Stimulated activated naive B cell treated with anti-CD40 and anti-IgM and Interleukin-4, amounts not matched to agents 10 μg/mL and 1 μg/mL and 100 μg/mL, for 72 hours (primary cell): Measurements from ENCODE around the gene GAS7.
A peak's percentile ranks its signal among the peaks of the same experiment; 100 is the strongest.
"Not testable (repeated sequence)": the region's sequence is repeated elsewhere in the genome, so short reads cannot be mapped to it uniquely, and the experiment has no call there.

Source experiments
- ATAC-seq, 2 donors: fragments of 150-1000 bp; cut with Tn5 transposase; replicated peaks; 2 replicates each; pipeline ENCODE4 v1.10.0; 2021; ENCODE audit warnings: moderate library complexity in 1 of 2
- DNase-seq: peaks from one replicate; pipeline ENCODE4 v3.0.0; 2021
- H3K27ac Mint-ChIP-seq: one replicate; pipeline ENCODE4 v1.8.0; 2022; ENCODE audit warnings: mild to moderate bottlenecking, mixed read lengths
- H3K27me3 Mint-ChIP-seq, 2 donors: one replicate each; pipeline ENCODE4 v1.8.0; 2022; ENCODE audit warnings: mixed read lengths in 2 of 2
- H3K36me3 Mint-ChIP-seq, 2 donors: one replicate each; pipeline ENCODE4 v1.8.0; 2022; ENCODE audit warnings: mixed read lengths in 2 of 2, mild to moderate bottlenecking in 1 of 2
- H3K4me1 Mint-ChIP-seq, 2 donors: one replicate each; pipeline ENCODE4 v1.8.0; 2022; ENCODE audit warnings: mixed read lengths in 2 of 2, mild to moderate bottlenecking in 1 of 2
- H3K4me3 Mint-ChIP-seq, 2 donors: one replicate each; pipeline ENCODE4 v1.8.0; 2022; ENCODE audit warnings: mild to moderate bottlenecking in 2 of 2, mixed read lengths in 2 of 2, moderate library complexity in 1 of 2
- H3K9me3 Mint-ChIP-seq, 2 donors: one replicate each; pipeline ENCODE4 v1.8.0; 2022; ENCODE audit warnings: mixed read lengths in 2 of 2, mild to moderate bottlenecking in 1 of 2

GAS7 gene

GRCh38 chr17:10111907-10112452 lies 86.4 kb downstream of the GAS7 start:
- ATAC-seq = no peak
- Mint-ChIP-seq H3K27me3 (no peaks in the 10 kb centered on the region), H3K4me1 (peaks cover 42 to 53% of the 10 kb centered on the region in 2 donors), H3K27ac (no peak overlapping the region), H3K9me3 (no peaks in the 10 kb centered on the region), H3K4me3 (no peak overlapping the region), H3K36me3 (peaks cover 0 to 3% of the 10 kb centered on the region in 2 donors)
- DNase-seq = no peak

DNA sequence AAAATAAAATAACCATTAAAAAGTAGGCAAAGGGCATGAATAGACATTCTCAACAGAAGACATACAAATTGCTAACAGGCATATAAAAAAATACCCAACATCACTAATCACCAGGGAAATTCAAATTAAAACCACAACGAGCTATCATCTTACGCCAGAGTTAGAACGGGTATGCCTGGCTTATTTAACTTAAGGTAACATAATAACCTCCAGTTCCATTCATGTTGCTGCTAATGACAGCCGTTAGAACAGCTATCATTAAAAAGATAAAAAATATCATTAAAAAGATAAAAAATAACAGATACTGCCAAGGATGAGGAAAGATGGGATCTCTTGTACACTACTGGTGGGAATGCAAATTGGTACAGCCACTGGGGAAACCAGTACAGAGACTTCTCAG lies 89.3 kb downstream of the GAS7 start:
- ATAC-seq = no peak
- DNase-seq = no peak
- H3K9me3 Mint-ChIP-seq = peaks cover 0 to 2% of the 10 kb centered on the region in 2 donors
- H3K27ac Mint-ChIP-seq = no peak overlapping the region
- peaks cover 0 to 5% of the 10 kb centered on the region in 2 donors for H3K27me3 Mint-ChIP-seq
- peaks cover 6 to 8% of the 10 kb centered on the region in 2 donors for H3K36me3 Mint-ChIP-seq
- no peak overlapping the region for H3K4me3 Mint-ChIP-seq
- peaks cover 24 to 40% of the 10 kb centered on the region in 2 donors for H3K4me1 Mint-ChIP-seq

DNA sequence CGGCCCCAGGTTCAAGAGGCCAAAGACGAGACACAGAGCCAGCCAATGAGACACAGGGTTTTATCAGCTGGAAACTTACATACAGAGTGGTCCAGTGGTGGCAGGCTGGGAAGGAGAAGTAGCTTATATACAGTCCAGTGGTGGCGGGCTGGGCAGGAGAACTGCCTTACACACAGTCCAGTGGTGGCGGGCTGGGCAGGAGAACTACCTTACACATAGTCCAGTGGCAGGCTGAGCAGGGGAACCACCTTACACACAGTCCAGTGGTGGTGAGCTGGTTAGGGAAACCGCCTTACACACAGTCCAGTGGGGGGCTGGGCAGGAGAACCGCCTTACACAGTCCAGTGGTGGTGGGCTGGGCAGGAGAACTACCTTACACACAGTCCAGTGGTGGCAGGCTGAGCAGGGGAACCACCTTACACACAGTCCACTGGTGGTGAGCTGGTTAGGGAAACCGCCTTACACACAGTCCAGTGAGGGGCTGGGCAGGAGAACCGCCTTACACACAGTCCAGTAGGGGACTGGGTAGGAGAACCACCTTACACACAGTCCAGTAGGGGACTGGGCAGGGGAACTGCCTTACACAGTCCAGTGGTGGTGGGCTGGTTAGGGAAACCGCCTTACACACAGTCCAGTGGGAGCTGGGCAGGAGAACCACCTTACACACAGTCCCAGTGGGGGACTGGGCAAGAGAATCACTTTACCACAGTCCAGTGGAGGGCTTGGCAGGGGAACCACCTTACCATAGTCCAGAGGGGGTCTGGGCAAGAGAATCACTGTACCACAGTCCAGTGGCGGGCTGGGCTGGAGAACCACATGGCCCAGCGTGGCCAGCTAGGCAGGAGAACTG lies 90.9 kb downstream of the GAS7 start:
- ATAC-seq (no peak), DNase-seq (no peak)
- peaks cover 6 to 8% of the 10 kb centered on the region in 2 donors for H3K36me3 Mint-ChIP-seq
- no peak overlapping the region for H3K27ac Mint-ChIP-seq
- peaks cover 0 to 2% of the 10 kb centered on the region in 2 donors for H3K9me3 Mint-ChIP-seq
- H3K27me3 Mint-ChIP-seq = peaks cover 0 to 5% of the 10 kb centered on the region in 2 donors
- peaks cover 13 to 27% of the 10 kb centered on the region in 2 donors for H3K4me1 Mint-ChIP-seq
- H3K4me3 Mint-ChIP-seq = no peak overlapping the region

GRCh38 chr17:10106067-10106466 lies 92.3 kb downstream of the GAS7 start:
- ATAC-seq (no peak), DNase-seq (no peak)
- Mint-ChIP-seq H3K4me3 (no peak overlapping the region), H3K9me3 (peaks cover 0 to 2% of the 10 kb centered on the region in 2 donors), H3K27me3 (peaks cover 0 to 5% of the 10 kb centered on the region in 2 donors), H3K36me3 (peaks cover 3 to 8% of the 10 kb centered on the region in 2 donors), H3K4me1 (peaks cover 9 to 20% of the 10 kb centered on the region in 2 donors), H3K27ac (no peak overlapping the region)

DNA sequence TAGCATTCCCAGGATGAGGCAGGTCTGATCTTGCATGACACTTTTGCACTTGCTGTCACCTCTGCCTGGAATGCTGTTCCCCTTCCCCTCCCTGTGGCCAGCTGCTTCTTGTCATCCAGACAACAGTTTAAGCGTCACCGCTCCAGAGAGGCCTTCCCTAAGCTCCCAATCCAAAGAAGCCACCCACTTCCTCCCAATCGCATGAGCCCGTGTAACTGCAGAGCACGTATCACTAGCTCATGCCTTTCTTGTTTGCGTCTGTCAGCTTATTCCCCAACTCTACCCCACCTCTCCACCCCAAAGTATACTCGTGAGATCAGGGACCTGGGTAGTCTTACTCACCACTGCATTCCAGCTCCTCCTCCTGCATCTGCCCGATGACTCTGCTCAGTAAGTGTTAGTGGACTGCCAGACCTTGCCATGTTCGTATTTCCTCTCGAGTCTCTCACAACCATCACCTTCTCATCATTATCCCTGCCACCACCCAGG lies 92.8 kb downstream of the GAS7 start:
- Mint-ChIP-seq H3K36me3 (peaks cover 3 to 8% of the 10 kb centered on the region in 2 donors), H3K4me1 (peaks cover 9 to 20% of the 10 kb centered on the region in 2 donors), H3K27ac (no peak overlapping the region), H3K9me3 (peaks cover 0 to 2% of the 10 kb centered on the region in 2 donors), H3K27me3 (peaks cover 0 to 5% of the 10 kb centered on the region in 2 donors), H3K4me3 (no peak overlapping the region)
- DNase-seq (no peak), ATAC-seq (no peak)

DNA sequence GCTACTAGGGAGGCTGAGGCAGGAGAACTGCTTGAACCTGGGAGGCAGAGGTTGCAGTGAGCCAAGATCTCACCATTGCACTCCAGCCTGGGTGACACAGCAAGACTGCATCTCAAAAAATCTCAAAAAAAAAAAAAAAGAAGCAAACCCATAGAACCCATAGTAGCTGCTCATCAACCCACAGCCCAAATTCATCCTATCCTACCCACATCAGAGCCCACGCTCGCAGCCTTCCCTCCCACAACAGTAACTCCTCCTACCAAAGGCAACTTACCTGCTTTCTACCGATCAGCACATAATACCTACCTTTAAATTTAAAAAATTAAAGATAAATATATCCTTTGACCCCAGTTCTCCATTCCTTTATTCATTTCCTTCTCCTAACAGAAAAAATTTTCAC lies 94.7 kb downstream of the GAS7 start:
- peaks cover 8 to 20% of the 10 kb centered on the region in 2 donors for H3K4me1 Mint-ChIP-seq
- H3K36me3 Mint-ChIP-seq = peaks cover 3 to 8% of the 10 kb centered on the region in 2 donors
- H3K27me3 Mint-ChIP-seq = peaks cover 0 to 5% of the 10 kb centered on the region in 2 donors
- no peak for DNase-seq
- peaks cover 0 to 2% of the 10 kb centered on the region in 2 donors for H3K9me3 Mint-ChIP-seq
- no peak overlapping the region for H3K4me3 Mint-ChIP-seq
- ATAC-seq = no peak
- no peak overlapping the region for H3K27ac Mint-ChIP-seq

DNA sequence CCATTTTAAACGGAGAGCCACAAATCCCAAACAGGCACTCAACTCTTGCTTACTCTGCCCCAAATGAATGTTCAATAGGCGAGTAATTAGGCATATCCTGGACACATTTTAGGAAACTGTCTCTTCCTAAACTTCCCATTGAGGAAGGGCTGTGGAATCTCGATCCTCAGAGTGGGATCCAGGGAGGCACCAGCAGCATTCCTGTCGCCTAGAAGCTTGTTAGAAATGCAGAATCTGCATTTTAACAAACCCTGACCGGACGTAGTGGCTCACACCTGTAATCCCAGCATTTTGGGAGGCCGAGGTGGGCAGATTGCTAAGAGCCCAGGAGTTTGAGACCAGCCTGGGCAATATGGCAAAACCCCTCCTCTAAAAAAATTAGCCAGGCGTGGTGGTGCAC lies 95.6 kb downstream of the GAS7 start:
- Mint-ChIP-seq H3K9me3 (peaks cover 0 to 2% of the 10 kb centered on the region in 2 donors), H3K27ac (no peak overlapping the region), H3K4me3 (no peak overlapping the region), H3K36me3 (peaks cover 3 to 8% of the 10 kb centered on the region in 2 donors), H3K27me3 (peaks cover 0 to 5% of the 10 kb centered on the region in 2 donors), H3K4me1 (peaks cover 7 to 20% of the 10 kb centered on the region in 2 donors)
- ATAC-seq (no peak), DNase-seq (no peak)

DNA sequence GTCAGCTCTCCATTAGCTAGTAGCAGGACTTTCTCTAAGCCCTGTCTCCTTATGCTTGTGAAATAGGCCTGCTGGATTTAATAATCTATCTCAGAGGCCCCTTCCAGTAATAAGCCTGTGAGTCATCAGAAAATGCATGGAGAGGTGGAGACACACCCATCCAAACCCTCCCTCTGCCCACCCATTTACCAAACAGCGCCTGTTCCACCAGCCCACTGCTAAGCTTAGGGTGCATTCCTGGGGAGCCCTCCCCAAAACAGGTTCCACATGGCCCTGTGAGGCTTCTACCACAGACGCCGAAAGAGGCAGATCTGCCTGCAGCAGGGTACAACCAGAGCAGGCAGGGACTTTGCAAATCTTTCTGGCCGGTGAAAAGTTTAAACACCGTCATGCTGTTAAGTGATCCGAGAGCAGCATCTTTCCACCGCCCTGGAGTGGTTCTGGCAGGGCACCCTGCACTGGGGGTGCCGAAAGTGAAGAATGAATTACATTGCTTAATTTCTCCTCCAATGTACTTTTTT lies 99.3 kb downstream of the GAS7 start:
- no peak overlapping the region for H3K27ac Mint-ChIP-seq
- no peaks in the 10 kb centered on the region for H3K27me3 Mint-ChIP-seq
- ATAC-seq = no peak
- H3K9me3 Mint-ChIP-seq = no peaks in the 10 kb centered on the region
- peaks cover 0 to 8% of the 10 kb centered on the region in 2 donors for H3K4me1 Mint-ChIP-seq
- no peak overlapping the region for H3K4me3 Mint-ChIP-seq
- no peaks in the 10 kb centered on the region for H3K36me3 Mint-ChIP-seq
- no peak for DNase-seq

DNA sequence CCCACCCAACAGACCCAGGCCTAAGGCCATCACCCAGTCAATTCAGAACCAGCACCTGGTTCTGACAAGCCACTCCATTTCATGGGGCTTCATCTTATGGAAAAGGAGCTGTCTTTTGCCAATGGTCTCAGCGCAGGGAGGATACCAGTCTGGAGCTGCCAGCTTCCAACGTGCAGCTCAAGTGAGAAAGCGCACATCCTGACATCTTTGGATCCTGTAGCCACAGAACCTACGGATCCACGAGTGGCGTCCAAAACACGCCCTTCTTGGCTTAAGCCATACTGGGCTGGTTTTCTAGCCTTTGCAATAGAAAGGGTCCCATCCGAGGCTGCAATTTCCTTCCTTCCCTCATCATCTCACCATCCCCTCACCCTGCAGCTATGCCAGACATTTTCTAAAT lies 101.8 kb downstream of the GAS7 start:
- peaks cover 5 to 8% of the 10 kb centered on the region in 2 donors for H3K9me3 Mint-ChIP-seq
- H3K4me3 Mint-ChIP-seq = no peak overlapping the region
- H3K36me3 Mint-ChIP-seq = peaks cover 4 to 5% of the 10 kb centered on the region in 2 donors
- peaks cover 0 to 8% of the 10 kb centered on the region in 2 donors for H3K4me1 Mint-ChIP-seq
- H3K27me3 Mint-ChIP-seq = no peaks in the 10 kb centered on the region
- ATAC-seq = no peak
- H3K27ac Mint-ChIP-seq = peak overlapping the region; percentile 37
- DNase-seq = no peak

GRCh38 chr17:10095295-10095694 lies 103.1 kb downstream of the GAS7 start:
- not testable (repeated sequence) for H3K36me3 Mint-ChIP-seq, ATAC-seq, H3K4me1 Mint-ChIP-seq, H3K9me3 Mint-ChIP-seq, H3K4me3 Mint-ChIP-seq, H3K27ac Mint-ChIP-seq, H3K27me3 Mint-ChIP-seq, DNase-seq

GRCh38 chr17:10094797-10095196 lies 103.6 kb downstream of the GAS7 start:
- H3K4me1 Mint-ChIP-seq = peaks cover 0 to 8% of the 10 kb centered on the region in 2 donors
- ATAC-seq (no peak), DNase-seq (no peak)
- no peak overlapping the region for H3K4me3 Mint-ChIP-seq
- no peaks in the 10 kb centered on the region for H3K27me3 Mint-ChIP-seq
- H3K9me3 Mint-ChIP-seq = peaks cover 5 to 8% of the 10 kb centered on the region in 2 donors
- no peak overlapping the region for H3K27ac Mint-ChIP-seq
- H3K36me3 Mint-ChIP-seq = peaks cover 4 to 5% of the 10 kb centered on the region in 2 donors

GRCh38 chr17:10092595-10092994 lies 105.8 kb downstream of the GAS7 start:
- H3K27me3 Mint-ChIP-seq = no peaks in the 10 kb centered on the region
- ATAC-seq = no peak
- peak overlapping the region; percentile 62 for H3K27ac Mint-ChIP-seq
- H3K36me3 Mint-ChIP-seq = peaks cover 4 to 5% of the 10 kb centered on the region in 2 donors
- peaks cover 5 to 8% of the 10 kb centered on the region in 2 donors for H3K9me3 Mint-ChIP-seq
- H3K4me3 Mint-ChIP-seq = no peak overlapping the region
- H3K4me1 Mint-ChIP-seq = peaks cover 3 to 10% of the 10 kb centered on the region in 2 donors
- DNase-seq = no peak

DNA sequence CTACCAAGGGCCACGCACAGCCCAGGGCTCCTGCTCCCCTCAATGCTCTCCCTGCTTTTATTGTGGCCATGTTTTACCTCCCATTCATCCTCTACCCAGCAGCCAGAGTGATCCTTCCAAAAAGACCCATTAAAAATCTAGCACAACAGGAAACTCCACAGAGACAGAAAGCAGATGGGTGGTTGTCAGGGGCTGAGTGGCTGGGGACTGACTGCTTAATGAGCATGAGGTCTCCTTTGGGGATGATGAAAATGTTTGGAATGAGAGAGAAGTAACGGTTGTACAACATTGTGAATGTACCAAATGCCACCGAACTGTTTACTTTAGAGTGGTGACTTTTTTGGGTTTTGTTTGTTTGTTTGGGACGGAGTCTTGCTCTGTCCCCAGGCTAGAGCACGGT lies 107.4 kb downstream of the GAS7 start:
- DNase-seq (no peak), ATAC-seq (no peak)
- Mint-ChIP-seq H3K27ac (no peak overlapping the region), H3K36me3 (peaks cover 4 to 5% of the 10 kb centered on the region in 2 donors), H3K9me3 (peaks cover 5 to 8% of the 10 kb centered on the region in 2 donors), H3K27me3 (no peaks in the 10 kb centered on the region), H3K4me1 (peaks cover 18 to 20% of the 10 kb centered on the region in 2 donors), H3K4me3 (no peak overlapping the region)

DNA sequence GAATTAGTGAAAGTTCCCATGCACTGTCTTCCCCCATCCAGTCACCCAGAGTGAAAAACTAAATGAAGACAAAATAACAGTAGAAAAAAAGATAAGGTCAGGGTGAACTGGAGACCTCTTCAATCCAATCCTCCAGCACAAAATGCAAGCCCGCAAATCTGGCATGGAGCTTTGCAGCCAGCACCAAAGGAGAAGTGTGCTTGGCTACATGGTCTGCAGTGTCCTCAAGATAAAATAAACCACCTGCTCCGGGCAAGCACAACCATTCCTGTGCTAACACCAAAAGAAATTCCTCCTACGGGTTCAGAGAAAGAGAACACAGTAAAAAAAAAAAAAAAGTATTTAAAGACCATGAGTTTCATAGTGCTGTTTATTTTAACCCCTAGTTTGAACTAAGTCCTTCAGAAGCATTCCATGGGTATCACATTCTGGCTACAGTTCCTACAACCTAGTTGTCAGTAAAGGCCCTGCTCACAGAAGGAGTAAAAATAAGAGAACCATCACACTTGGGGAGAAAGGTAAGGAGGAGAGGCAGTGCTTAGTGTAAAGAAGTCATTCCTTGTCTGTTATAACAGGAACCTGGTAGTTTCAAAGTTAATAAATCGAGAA lies 109.1 kb downstream of the GAS7 start:
- peak overlapping the region; percentile 26 for H3K27ac Mint-ChIP-seq
- peaks cover 4 to 5% of the 10 kb centered on the region in 2 donors for H3K36me3 Mint-ChIP-seq
- H3K9me3 Mint-ChIP-seq = peaks cover 5 to 8% of the 10 kb centered on the region in 2 donors
- H3K27me3 Mint-ChIP-seq = no peaks in the 10 kb centered on the region
- no peak overlapping the region for H3K4me3 Mint-ChIP-seq
- DNase-seq (no peak), ATAC-seq (no peak)
- H3K4me1 Mint-ChIP-seq = peaks cover 24 to 35% of the 10 kb centered on the region in 2 donors
